Activated CD4-positive, alpha-beta T cell treated with anti-CD3 and anti-CD28 coated beads for 24 hours (primary cell): ENCODE data around the gene FUBP3.

ENCODE experiments used
- DNase-seq, 2 donors: peaks; one replicate each; pipeline ENCODE4 v3.0.0-alpha.2; 2020; ENCODE audit warnings: low read depth in 2 of 2

Gene FUBP3

DNA sequence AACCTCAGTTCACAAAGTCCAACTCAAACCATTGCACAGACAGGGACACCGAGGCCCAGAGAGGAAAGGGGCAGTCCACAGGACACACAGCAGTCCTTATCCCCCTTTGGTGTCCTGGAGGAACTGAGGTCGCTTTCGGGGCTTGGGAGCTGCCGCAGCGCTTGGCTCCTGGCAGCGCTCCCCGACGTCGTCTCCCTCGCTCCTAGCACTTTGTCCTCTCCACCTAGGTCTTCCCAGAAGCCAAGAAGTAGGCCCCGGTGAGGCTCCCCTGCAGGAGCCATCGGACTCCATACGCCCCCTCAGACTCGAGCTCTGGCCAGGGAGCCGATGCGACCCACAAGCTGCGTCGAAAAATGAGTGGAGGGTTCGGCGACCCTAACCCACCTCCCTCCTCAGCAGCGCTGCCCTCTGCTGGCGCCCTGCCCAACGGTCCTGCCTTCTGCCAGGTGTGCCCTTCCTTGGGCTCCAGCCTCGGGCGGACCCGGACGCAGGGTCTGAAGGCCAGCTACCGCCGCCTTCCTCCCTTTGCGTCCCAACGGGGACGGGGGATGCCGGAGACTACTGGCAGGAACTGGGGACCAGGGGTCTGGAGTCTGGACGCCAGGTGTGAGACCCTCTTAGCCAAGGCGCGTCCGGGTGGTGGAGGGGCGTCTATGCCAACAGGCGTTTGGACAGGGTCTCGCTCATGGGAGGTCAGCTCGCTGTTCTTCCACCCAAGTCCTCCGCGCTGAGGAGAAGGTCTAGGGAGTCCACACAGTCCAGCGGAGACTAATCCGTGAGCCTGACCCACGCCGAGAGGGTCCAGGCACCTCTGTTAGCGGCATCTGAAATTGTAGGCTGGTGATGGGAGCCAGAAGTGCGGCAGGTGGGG, 83.0 kb downstream of the FUBP3 start:
- no peak for DNase-seq

- DNase-seq = no peak
Measured at GRCh38 chr9:130662970-130663257, 83.5 kb downstream of the FUBP3 start.

DNA sequence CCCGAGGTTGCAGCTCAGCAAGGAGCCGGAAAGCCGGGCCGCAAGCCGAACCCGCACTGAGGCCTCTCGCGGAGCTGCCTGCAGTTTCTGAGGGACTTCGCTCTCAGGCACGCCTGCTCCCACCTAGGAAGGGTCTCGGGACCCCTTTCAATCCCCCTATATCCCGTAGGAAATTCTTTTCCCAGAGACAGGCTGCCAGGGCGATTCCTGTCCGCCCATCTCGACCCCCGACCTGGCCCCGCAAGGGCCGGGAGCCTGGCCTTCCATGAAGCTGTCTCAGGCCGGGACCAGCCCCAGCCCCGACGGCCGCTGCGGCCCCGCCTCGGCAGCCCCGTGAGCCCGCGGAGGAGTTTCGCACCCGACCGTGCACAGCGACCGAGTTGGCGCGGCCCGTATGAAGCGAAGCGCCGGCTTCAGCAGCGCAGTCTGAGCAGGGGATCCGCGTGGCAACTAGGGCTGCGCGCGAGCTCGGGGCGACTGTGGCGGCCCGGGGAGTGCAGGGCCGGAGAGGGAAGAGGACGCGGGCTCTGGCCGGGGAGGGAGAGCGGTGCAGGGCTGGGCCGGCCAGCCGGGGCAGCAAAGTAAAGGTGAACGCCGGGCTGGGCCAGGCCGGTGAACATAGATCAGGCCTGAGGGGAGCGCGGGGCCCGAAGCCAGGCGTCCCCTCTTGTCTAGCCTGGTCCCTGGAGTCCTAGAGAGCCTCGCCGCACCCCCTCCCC, 84.0 kb downstream of the FUBP3 start:
- DNase-seq = no peak

GRCh38 chr9:130663977-130664250, 84.5 kb downstream of the FUBP3 start:
- no peak for DNase-seq

- no peak for DNase-seq
Measured at GRCh38 chr9:130664251-130665028, 85.1 kb downstream of the FUBP3 start, which contains the start of gene PRDM12. Gene PRDM12 (plus strand): TSS chr9:130664594. CDS start chr9:130664654, 60 bp downstream.

GRCh38 chr9:130665029-130665430, 85.7 kb downstream of the FUBP3 start:
- no peak for DNase-seq

DNA sequence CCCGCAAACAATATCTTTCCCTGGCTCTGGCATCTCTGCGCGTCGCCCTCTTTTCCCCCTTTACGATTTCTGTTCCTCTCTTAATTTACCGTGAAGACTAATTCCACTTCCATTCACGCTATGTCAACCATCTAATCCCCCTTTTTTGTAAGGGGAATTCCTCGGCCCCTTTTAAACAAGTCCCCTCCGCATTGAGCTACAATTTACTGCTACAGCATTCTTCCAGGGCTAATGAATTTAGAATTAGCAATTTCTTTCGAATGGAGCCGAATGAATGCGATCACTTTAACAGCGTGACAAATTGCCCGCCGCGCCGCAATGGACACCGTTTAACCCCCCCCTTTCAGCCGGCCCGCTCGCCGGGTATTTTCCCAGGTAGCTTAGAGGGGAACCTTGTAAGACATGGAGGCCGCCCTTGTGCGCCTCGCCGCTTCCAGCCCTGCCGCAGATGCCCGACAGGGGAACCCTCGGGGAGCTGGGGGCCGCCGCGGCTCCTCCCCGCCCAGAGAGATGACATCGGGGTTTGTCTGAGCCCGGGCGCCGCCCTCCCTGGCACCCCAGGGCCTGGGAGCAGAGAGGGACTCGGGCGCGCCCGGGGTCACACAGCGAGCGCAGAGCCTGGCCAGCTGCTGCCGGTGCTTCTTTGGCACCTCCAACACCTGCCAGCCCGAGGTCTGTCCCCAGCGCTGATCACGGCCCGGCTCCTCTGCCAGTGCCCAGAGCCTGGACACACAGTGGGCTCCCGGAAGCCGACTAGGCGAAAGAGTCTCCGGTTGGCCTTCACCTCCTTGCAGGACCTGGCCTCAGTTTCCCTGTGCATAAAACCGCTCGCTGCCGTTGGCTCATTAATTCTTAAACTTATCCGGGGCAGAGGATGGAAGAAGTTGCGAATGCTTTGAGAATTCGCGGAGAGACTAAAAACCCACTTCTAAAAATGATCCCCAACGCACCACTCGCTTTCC, 86.3 kb downstream of the FUBP3 start:
- no peak for DNase-seq

- no peak for DNase-seq
Measured at GRCh38 chr9:130666393-130667119, 87.2 kb downstream of the FUBP3 start.

GRCh38 chr9:130667120-130667435, 87.7 kb downstream of the FUBP3 start:
- no peak for DNase-seq

DNA sequence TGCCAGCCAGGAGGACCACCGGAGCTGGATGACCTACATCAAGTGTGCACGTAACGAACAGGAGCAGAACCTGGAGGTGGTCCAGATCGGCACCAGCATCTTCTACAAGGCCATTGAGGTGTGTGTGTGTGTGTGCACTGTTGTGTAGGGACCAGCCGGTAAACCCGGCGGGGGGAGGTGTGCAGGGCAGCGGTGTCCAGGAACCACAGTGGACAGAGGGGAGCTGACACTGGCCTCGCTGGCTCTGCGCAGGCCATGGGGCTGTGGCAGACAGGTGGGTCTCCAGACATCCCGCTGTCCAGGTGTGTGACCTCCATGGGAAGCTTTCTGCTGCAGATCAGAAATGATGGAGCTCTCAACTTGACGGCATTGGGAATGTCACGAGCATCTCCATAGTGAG, 88.8 kb downstream of the FUBP3 start:
- DNase-seq = no peak

GRCh38 chr9:130668659-130669058, 89.3 kb downstream of the FUBP3 start:
- no peak for DNase-seq

DNA sequence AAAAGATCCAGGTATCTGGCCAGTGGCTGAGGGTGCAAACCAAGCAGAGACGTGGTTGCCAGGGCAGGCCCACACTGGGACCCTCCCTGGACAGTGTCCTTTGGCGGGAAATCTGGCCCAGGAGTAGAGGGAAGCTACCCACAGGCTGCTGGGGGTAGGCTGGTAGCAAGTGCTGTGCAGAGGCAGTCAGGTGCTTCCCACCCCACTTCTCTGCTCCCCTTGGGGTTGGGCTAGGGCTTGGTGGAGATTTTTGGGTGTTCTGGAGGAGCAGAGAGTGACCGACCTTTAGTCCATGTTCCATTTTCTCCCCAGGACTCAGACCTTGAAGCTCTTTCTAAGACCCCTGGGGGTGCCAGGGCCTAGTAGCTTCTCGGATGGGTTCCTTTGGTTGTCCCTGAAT, 90.6 kb downstream of the FUBP3 start:
- no peak for DNase-seq

- DNase-seq = no peak
Measured at GRCh38 chr9:130670644-130671043, 91.3 kb downstream of the FUBP3 start.

GRCh38 chr9:130672466-130672865, 93.1 kb downstream of the FUBP3 start:
- DNase-seq = no peak

GRCh38 chr9:130672933-130673615, 93.7 kb downstream of the FUBP3 start:
- DNase-seq = no peak

DNA sequence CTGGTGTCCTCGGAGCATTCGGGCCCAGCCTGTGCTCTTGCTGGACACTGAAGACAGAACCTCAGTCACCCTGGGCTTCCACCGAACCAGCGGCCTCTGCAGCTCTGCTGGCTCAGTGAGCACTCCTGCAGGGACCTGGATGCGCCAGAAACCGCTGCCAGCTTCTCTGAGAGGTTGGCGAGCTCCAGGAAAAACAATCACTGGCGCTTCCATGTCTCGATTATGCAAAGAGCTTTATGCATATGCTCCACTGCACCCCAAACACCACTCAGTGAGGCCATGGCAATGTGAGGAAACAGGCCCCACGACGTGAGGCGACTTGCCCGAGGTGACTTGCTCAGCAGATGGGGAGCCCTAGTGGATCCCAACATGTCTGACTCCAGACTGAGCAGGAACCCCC, 96.0 kb downstream of the FUBP3 start:
- no peak for DNase-seq

DNA sequence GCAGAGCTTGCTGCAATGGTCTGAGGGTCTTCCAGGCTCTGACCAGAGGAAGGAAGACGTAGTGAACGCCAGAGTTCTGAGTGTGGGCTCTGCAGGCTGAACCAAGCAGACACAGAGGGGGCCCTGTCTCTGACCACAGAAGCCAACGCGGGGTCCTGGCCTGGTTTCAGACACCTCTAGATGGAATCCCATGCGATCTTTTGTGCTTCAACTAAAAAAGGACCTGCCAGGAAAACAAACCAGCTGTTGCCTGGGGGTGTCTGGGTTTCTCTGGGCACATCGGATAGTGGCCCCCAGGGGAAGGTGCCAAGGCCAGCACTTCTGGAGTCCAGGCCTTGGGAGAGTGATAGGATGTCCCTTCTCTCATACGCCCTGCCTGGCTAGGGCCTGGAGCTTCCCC, 97.9 kb downstream of the FUBP3 start:
- no peak for DNase-seq

DNA sequence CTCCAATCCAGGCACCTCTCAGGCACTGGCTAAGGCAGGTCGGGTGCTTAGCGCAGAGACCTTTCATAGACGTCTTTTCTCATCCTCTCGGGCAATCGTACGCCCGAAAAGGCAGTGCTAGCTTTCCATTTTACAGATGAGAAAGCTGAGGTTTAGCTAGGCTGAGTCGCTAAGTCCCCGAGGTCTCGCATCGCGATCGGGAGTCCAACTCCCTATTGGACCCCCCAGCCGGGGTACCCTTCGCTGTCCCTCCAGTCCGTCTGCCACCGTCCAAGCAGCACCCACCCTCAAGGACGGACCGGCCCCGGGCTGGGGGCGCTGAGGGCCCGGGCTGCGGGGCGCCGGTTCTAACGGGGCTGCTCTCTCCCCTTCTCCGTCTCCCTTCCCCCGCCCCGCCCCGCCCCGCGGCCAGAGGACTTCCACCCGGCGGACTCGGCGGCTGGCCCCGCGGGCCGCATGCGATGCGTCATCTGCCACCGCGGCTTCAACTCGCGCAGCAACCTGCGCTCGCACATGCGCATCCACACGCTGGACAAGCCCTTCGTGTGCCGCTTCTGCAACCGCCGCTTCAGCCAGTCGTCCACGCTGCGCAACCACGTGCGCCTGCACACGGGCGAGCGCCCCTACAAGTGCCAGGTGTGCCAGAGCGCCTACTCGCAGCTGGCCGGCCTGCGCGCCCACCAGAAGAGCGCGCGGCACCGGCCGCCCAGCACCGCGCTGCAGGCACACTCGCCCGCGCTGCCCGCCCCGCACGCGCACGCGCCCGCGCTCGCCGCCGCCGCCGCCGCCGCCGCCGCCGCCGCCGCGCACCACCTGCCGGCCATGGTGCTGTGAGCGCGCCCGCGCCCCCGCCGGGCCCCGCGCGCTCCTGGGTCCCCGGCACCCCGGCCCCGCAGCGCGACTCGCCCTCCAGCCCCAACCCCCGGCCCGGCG, 101.7 kb downstream of the FUBP3 start:
- peak; percentile 27 to 59 for DNase-seq

DNA sequence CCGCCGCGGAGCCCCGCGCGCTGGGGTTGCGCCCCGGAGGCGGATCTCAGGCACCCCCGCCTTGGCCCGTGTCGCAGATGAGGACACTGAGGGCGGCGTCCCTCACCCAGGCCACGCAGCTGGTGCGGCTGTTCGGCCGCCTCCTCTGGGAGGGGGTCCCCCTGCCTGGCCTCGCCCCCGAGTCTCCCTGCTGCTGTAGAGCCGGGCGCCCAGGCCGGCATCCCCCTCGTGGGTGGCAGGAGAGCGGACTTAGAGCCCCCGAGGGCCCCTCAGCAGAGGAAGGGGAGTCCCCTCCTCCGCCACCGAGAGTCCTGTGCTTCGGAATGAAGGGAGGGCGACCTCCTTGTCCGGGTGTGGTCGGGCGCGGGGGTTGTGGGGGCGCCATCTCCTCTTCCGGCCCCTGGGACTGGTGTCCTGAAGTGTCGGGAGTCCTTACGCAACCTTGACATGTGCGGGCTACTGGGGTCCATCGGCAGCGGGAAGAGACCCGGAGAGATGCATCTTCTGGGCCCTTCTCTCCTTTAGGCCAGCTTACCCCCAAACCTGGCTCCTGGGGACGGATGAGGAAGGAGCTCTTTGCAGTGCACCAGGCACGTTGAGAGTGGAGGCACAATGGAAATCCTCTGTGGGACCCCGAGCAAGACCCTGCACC, 102.5 kb downstream of the FUBP3 start:
- DNase-seq = no peak
